GM19193 (cell line): Measurements from ENCODE around the gene ESYT1.
A peak's percentile ranks its signal among the peaks of the same experiment; 100 is the strongest.

Experiments used
- POLR2A ChIP-seq: IDR thresholded peaks from 4 replicates; pipeline ENCODE4 v1.6.1; 2011; ENCODE audit not compliant: insufficient read depth, insufficient read length; ENCODE audit errors: extremely low read depth

The ESYT1 gene

GRCh38 chr12:56153678-56154065, 25.6 kb downstream of the ESYT1 start:
- TF ChIP-seq POLR2A: no peak

GRCh38 chr12:56154246-56154771, 26.2 kb downstream of the ESYT1 start:
- TF ChIP-seq POLR2A: no peak

GRCh38 chr12:56154818-56155217, 26.8 kb downstream of the ESYT1 start:
- no peak for TF ChIP-seq POLR2A

GRCh38 chr12:56155256-56155845, 27.3 kb downstream of the ESYT1 start:
- TF ChIP-seq POLR2A: no peak

GRCh38 chr12:56157201-56158028, 29.3 kb downstream of the ESYT1 start:
- TF ChIP-seq POLR2A: peak; percentile 44

GRCh38 chr12:56158029-56158925, 30.2 kb downstream of the ESYT1 start, which contains the start of gene MYL6:
Gene MYL6, plus strand, starts transcription at chr12:56158359. Its CDS starts 43 bp downstream, at chr12:56158402.
- peak; percentile 99 for TF ChIP-seq POLR2A

- peak; percentile 26 for TF ChIP-seq POLR2A
These were observed 30.9 kb downstream of the ESYT1 start for GRCh38 chr12:56158926-56159461.

GRCh38 chr12:56159482-56160192, 31.6 kb downstream of the ESYT1 start:
- TF ChIP-seq POLR2A: peak; percentile 5

- peak; percentile 43 for TF ChIP-seq POLR2A
These were observed 32.2 kb downstream of the ESYT1 start for GRCh38 chr12:56160193-56160763.

- peak; percentile 19 for TF ChIP-seq POLR2A
These were observed 33.0 kb downstream of the ESYT1 start for GRCh38 chr12:56160894-56161689.

GRCh38 chr12:56161690-56162351, 33.8 kb downstream of the ESYT1 start:
- peak; percentile 40 for TF ChIP-seq POLR2A
